Epithelial cell of esophagus (primary cell): ENCODE results near the gene BSN.
A peak's percentile ranks its signal among the peaks of the same experiment; 100 is the strongest.

Source experiments
- DNase-seq: peaks from one replicate; pipeline ENCODE4 v3.0.0; 2010; ENCODE audit warnings: low read depth
- H3K4me3 ChIP-seq: 2 replicates; pipeline ENCODE4 v1.5.1; 2011; ENCODE audit warnings: mild to moderate bottlenecking, low read length, control low read depth
- TF ChIP-seq, protein P1 (sequence below): IDR thresholded peaks from 2 replicates; pipeline ENCODE4 v1.5.1; 2011; ENCODE audit warnings: low read depth, mild to moderate bottlenecking, low read length, control low read depth, inconsistent platforms; ENCODE audit not compliant: insufficient read depth; ENCODE audit errors: missing control alignments

Gene BSN

DNA sequence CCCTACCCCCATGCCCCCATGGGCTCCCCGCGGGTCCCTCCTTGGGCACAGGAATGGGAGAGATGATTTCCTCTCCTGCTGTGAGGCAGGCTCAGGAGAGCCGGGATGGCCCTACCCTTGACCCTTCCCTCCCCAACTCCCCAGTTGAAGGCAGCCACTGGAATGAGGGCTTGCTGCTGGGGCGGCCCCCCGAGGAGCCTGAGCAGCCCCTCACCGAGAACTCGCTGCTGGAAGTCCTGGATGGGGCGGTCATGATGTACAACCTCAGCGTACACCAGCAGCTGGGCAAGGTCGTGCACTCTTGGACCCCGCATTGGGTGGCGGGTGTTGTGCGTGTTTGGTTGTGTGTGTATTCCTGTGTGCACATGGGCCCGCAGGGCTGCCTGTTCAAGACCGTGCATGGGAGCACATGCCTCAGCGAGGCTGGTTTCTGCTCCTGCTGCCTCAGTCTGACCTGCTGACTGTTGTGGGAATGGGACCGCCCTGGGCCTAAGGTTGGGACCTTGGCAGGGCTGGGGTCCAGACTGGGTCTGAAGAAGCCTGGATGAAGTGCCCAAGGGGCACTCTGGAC, 151.2 kb downstream of the BSN start:
- no peak overlapping the region for H3K4me3 ChIP-seq
- TF ChIP-seq, protein P1, sequence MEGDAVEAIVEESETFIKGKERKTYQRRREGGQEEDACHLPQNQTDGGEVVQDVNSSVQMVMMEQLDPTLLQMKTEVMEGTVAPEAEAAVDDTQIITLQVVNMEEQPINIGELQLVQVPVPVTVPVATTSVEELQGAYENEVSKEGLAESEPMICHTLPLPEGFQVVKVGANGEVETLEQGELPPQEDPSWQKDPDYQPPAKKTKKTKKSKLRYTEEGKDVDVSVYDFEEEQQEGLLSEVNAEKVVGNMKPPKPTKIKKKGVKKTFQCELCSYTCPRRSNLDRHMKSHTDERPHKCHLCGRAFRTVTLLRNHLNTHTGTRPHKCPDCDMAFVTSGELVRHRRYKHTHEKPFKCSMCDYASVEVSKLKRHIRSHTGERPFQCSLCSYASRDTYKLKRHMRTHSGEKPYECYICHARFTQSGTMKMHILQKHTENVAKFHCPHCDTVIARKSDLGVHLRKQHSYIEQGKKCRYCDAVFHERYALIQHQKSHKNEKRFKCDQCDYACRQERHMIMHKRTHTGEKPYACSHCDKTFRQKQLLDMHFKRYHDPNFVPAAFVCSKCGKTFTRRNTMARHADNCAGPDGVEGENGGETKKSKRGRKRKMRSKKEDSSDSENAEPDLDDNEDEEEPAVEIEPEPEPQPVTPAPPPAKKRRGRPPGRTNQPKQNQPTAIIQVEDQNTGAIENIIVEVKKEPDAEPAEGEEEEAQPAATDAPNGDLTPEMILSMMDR, result no peak
- no peak for DNase-seq

GRCh38 chr3:49706456-49707112, 152.3 kb downstream of the BSN start:
- TF ChIP-seq, protein P1, result no peak
- no peak overlapping the region for H3K4me3 ChIP-seq
- no peak for DNase-seq

DNA sequence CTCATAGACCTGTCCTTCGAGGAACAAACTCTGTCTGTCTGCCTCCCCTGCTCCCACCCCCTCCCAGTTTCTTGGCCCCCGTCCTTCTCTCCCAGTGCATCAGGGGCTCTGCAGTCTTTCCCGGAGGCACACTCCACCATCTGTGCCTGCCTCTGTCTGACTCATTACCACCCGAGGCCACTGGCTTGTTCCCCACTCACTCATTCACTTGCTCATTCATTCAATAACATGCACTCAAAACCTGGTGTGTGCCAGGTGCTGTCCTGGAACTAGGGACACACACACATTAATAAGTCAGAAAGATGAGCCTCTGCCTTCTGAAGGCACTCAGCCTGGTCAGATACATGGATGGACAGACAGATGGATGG, 152.8 kb downstream of the BSN start:
- DNase-seq, result peak; percentile 44
- TF ChIP-seq, protein P1, result no peak
- no peak overlapping the region for H3K4me3 ChIP-seq

DNA sequence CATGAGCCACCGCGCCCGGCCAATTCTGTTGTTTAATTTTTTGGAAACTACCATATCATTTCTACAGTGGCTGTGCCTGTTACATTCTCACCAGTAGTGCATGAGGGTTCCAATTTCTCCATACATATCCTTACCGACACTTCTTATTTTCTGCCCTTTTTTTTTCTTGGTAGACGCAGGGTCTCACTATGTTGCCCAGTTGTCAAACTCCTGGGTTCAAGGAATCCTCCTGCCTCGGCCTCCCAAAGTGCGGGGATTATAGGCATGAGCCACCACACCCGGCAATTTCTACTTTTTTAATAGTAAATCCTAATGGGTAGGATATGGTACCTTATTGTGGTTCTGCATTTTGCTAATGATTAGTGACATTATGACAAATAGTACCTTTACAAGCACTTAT, 155.6 kb downstream of the BSN start:
- TF ChIP-seq, protein P1, result no peak
- no peak overlapping the region for H3K4me3 ChIP-seq
- DNase-seq, result no peak

DNA sequence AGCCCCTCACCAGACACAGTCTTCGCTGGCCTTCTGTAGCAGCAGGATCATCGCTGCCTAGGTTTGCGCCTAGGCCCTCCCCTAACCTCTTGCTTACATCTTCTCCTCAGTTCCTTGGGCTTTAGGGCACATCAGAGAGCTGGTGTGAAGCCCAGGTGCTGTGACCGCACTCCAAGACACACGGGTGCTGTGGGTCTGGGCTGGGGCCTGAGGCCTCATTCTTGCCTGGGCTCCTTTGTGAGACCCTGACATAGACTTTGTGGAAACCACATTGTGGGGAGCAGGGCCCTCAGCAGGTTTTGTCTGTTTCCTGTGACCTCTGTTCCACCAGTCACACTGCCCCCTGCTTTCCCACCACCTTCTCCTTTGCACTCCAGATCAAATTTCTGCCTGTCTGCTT, 157.2 kb downstream of the BSN start:
- no peak for DNase-seq
- TF ChIP-seq, protein P1, result no peak

DNA sequence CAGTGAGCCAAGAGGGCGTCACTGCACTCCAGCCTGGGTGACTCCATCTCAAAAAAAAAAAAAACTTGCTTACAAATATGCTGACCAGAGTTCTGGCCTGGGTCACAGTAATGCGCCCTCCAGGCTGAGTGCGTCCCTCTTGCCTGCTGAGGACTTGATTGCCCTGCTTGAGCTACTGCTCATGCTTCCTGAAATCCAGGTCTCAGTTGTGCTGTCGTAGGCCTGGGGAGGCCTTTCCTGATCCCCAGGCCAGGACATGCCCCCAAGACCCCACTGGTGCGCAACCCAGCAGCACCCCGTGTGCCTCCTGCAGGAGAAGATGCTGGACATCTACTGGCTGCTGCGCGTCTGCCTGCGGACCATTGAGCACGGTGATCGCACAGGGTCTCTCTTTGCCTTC, 157.9 kb downstream of the BSN start:
- TF ChIP-seq, protein P1, result no peak
- no peak overlapping the region for H3K4me3 ChIP-seq
- no peak for DNase-seq

More for the DNA sequence above, 157.2 kb downstream of the BSN start:
- no peak overlapping the region for H3K4me3 ChIP-seq
